Ovary (tissue), 3 donors: Measurements from ENCODE around the gene DAZL.

Experiments used
- POLR2A ChIP-seq: fragments of 450-650 bp; IDR thresholded peaks from one replicate; pipeline ENCODE4 v1.6.1; 2017; ENCODE audit warnings: antibody characterized with exemption, mild to moderate bottlenecking, moderate library complexity
- TF ChIP-seq, protein P1 (sequence below), 3 donors: fragments of 450-650 bp in 2 of 3; fragments of 200-600 bp in 1 of 3; IDR thresholded peaks; one replicate each; pipeline versions ENCODE4 v1.5.1 to v1.8.0; 2016 to 2022; ENCODE audit warnings: antibody characterized with exemption in 3 of 3, mild to moderate bottlenecking in 1 of 3
- donor health status: DM: no; HTN: no; CAD: no.

DNA sequence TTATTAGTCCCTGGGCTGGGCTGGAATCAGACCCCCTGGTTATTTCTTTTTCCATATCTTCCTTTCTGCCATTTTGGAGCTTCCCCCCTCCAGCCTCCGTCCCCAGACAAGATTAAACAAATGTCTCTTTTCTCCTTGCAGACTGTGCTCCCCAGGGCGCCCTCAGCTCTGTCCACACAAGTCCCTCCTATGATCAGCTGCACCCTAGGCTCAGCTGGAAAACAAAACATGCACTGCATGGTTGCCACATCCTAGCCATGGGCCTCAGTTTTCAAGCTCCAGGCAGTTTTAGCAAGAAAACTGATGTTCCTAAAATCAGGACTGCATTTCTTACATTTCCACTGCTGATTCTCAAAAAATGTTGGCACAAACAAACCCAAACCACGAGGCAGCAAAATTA is 68.2 kb downstream of the DAZL start:
- no peak for TF ChIP-seq POLR2A
- TF ChIP-seq, protein P1, sequence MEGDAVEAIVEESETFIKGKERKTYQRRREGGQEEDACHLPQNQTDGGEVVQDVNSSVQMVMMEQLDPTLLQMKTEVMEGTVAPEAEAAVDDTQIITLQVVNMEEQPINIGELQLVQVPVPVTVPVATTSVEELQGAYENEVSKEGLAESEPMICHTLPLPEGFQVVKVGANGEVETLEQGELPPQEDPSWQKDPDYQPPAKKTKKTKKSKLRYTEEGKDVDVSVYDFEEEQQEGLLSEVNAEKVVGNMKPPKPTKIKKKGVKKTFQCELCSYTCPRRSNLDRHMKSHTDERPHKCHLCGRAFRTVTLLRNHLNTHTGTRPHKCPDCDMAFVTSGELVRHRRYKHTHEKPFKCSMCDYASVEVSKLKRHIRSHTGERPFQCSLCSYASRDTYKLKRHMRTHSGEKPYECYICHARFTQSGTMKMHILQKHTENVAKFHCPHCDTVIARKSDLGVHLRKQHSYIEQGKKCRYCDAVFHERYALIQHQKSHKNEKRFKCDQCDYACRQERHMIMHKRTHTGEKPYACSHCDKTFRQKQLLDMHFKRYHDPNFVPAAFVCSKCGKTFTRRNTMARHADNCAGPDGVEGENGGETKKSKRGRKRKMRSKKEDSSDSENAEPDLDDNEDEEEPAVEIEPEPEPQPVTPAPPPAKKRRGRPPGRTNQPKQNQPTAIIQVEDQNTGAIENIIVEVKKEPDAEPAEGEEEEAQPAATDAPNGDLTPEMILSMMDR (IDR thresholded peaks at IDR 0.05) = no peak
